ENCODE measurements around the gene VAMP3. TPM values are rescaled to one million over a fixed set of nuclear protein-coding genes. Genes with fewer than 3 reads are reported as not detected.
A peak's percentile ranks its signal among the peaks of the same experiment; 100 is the strongest.

The VAMP3 gene
- total and polyA plus RNA-seq, 9 of the 15 experiments (the other 6 are each of a cell fraction or from before 2014, with no cell fraction given) = 27.1 to 71.3 (median 47.5) TPM

DNA sequence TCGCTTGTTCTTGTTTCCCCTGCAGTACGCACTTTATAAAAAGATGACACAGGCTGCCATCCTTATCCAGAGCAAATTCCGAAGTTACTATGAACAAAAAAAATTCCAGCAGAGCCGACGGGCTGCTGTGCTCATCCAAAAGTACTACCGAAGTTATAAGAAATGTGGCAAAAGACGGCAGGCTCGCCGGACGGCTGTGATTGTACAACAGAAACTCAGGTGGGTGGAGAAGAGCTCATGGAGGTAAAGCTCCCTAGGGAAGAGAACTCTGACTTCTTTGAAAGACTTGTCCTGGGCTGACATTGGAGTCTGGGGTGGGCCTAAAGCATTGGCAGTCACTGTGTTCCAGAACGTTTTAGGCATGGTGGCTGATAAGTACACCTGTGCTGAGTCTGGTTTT lies 19.9 kb upstream of the VAMP3 start:
- BruUV-seq (replicated peaks) = no TSS peak

GRCh38 chr1:7752512-7753417 lies 18.3 kb upstream of the VAMP3 start:
- peak; percentile 75 for ATAC-seq
- peak; percentile 34 to 71 (median 50) for DNase-seq (ENCODE audit: extremely low read depth in 1 of 4, low spot score in 3 of 4)
- in situ Hi-C loops (cut with MboI) = loop anchor here (5.0 kb wide), 1 partner anchor 80 kb away; no protein-coding TSS in a partner anchor
- ChIA-PET CTCF (ENCODE audit: low intra/inter-chr PET ratio) (interaction anchor here (0.5 to 6.1 kb wide), 4 partner anchors 81 to 184 kb away, joined by 3 to 58 read pairs (median 6); no protein-coding TSS in a partner anchor), POLR2A (interaction anchor here (0.6 to 1.4 kb wide), 6 partner anchors 11 to 615 kb away, joined by 3 to 6 read pairs (median 3); no protein-coding TSS in a partner anchor)
- WGBS (ENCODE audit: insufficient coverage, low coverage, missing lambda C conversion rate) = 1% methylated on average over 18 of the region's 18 CpGs
- H3K4me3 ChIP-seq = no peak overlapping the region
- H3K79me2 ChIP-seq (ENCODE audit: control insufficient read depth, insufficient read depth, low read length) = no peaks in the 10 kb centered on the region
- intact Hi-C loops (cut with micrococcal nuclease) = loop anchor here (1.0 to 5.0 kb wide), 2 partner anchors 85 to 150 kb away; no protein-coding TSS in a partner anchor
- FAIRE-seq = peak; percentile 91
- H3K9me1 ChIP-seq (ENCODE audit: control insufficient read depth, insufficient read depth, low read length) = no peaks in the 10 kb centered on the region
- no TSS peak for BruUV-seq (replicated peaks)
- H3K36me3 ChIP-seq (ENCODE audit: control insufficient read depth, insufficient read depth, low read length) = no peaks in the 10 kb centered on the region
- peak overlapping the region; percentile 4; the same call in 1 of the 2 replicates for H3K4me2 ChIP-seq (ENCODE audit: insufficient read depth, low read length)
- H3K27me3 ChIP-seq (ENCODE audit: control insufficient read depth in 2 of 2, insufficient read depth in 2 of 2, low read length in 2 of 2) = peaks cover 21 to 35% of the 10 kb centered on the region in 2 experiments
- no peak overlapping the region for H3K27ac ChIP-seq (ENCODE audit: extremely low read depth, low read depth, low read length)
- H3K9ac ChIP-seq (ENCODE audit: insufficient read depth in 1 of 2, low read depth in 2 of 2, low read length in 2 of 2) = no peak overlapping the region
- 0 out of 2 replicates have a peak, but pooled peaks cover 5% of the 10 kb centered on the region for H4K20me1 ChIP-seq (replicated peaks; ENCODE audit: control insufficient read depth, insufficient read depth, low read length)
- no peaks in the 10 kb centered on the region for H3K4me1 ChIP-seq (replicated peaks in 1 of 2; ENCODE audit: control insufficient read depth in 2 of 2, insufficient read depth in 2 of 2, low read length in 2 of 2)
- H2AFZ ChIP-seq (ENCODE audit: low read depth, low read length) = peak overlapping the region; percentile 44; the same call in 1 of the 2 replicates
- no peaks in the 10 kb centered on the region for H3K9me3 ChIP-seq (replicated peaks; ENCODE audit: control insufficient read depth, insufficient read depth, low read depth, low read length)
- TF ChIP-seq TEAD4 (IDR thresholded peaks at IDR 0.05; ENCODE audit: low read length) = 0 out of 2 replicates have a peak, but pooled peaks have one; percentile 24
- no peak for TF ChIP-seq TEAD4 (CRISPR knock-in tag; IDR thresholded peaks at IDR 0.05; ENCODE audit: borderline replicate concordance)
- TF ChIP-seq CTCF (IDR thresholded peaks at IDR 0.05 in 2 of 3, conservative IDR thresholded peaks at IDR 0.05 in 1 of 3; ENCODE audit: insufficient read depth in 2 of 3, low read depth in 1 of 3, low read length in 3 of 3) = peak; percentile 73 to 87 (median 87)
- peak; percentile 94 for TF ChIP-seq ARID3A (IDR thresholded peaks at IDR 0.05; ENCODE audit: borderline replicate concordance, low read depth, low read length)
- no peak for TF ChIP-seq PPARD (CRISPR knock-in tag; IDR thresholded peaks at IDR 0.05)

More for the DNA sequence above, 19.9 kb upstream of the VAMP3 start:
- DNase-seq (ENCODE audit: extremely low read depth in 1 of 4, low spot score in 3 of 4) (no peak), ATAC-seq (no peak), FAIRE-seq (no peak)
- Histone ChIP-seq H3K9ac (ENCODE audit: insufficient read depth in 1 of 2, low read depth in 2 of 2, low read length in 2 of 2) (no peak overlapping the region), H4K20me1 (replicated peaks; ENCODE audit: control insufficient read depth, insufficient read depth, low read length) (0 out of 2 replicates have a peak, but pooled peaks cover 5% of the 10 kb centered on the region), H3K27me3 (ENCODE audit: control insufficient read depth in 2 of 2, insufficient read depth in 2 of 2, low read length in 2 of 2) (peaks cover 26 to 42% of the 10 kb centered on the region in 2 experiments), H3K4me3 (no peak overlapping the region), H3K9me3 (replicated peaks; ENCODE audit: control insufficient read depth, insufficient read depth, low read depth, low read length) (no peaks in the 10 kb centered on the region), H3K4me1 (replicated peaks in 1 of 2; ENCODE audit: control insufficient read depth in 2 of 2, insufficient read depth in 2 of 2, low read length in 2 of 2) (no peaks in the 10 kb centered on the region), H2AFZ (ENCODE audit: low read depth, low read length) (no peak overlapping the region), H3K9me1 (ENCODE audit: control insufficient read depth, insufficient read depth, low read length) (no peaks in the 10 kb centered on the region), H3K27ac (ENCODE audit: extremely low read depth, low read depth, low read length) (no peak overlapping the region), H3K4me2 (ENCODE audit: insufficient read depth, low read length) (no peak overlapping the region), H3K36me3 (ENCODE audit: control insufficient read depth, insufficient read depth, low read length) (no peaks in the 10 kb centered on the region), H3K79me2 (ENCODE audit: control insufficient read depth, insufficient read depth, low read length) (no peaks in the 10 kb centered on the region)
- intact Hi-C loops (cut with micrococcal nuclease) (loop anchor here (5.0 kb wide), 1 partner anchor 151 kb away; no protein-coding TSS in a partner anchor), in situ Hi-C loops (cut with MboI) (loop anchor here (5.0 kb wide), 1 partner anchor 79 kb away; no protein-coding TSS in a partner anchor)
- WGBS (ENCODE audit: insufficient coverage, low coverage, missing lambda C conversion rate) = 13% methylated on average over 11 of the region's 11 CpGs
- POLR2A ChIA-PET = interaction anchor here (0.9 kb wide), 1 partner anchor 16 kb away, joined by 3 read pairs; no protein-coding TSS in a partner anchor
- CTCF ChIA-PET (ENCODE audit: low intra/inter-chr PET ratio) = interaction anchor here (6.1 kb wide), 1 partner anchor 83 kb away, joined by 58 read pairs; no protein-coding TSS in a partner anchor
- TF ChIP-seq ZZZ3 (IDR thresholded peaks at IDR 0.05) (no peak), CBX8 (IDR thresholded peaks at IDR 0.05; ENCODE audit: borderline replicate concordance, extremely low read depth, low read depth, low read length, poor library complexity, severe bottlenecking) (peak; percentile 45), EZH2 (IDR thresholded peaks at IDR 0.05; ENCODE audit: borderline replicate concordance, low read depth, low read length) (peak; percentile 94)
